ENCODE results near the gene SLX4IP. TPM values are rescaled to one million over a fixed set of nuclear protein-coding genes. Genes with fewer than 3 reads are reported as not detected.

SLX4IP gene
- total and polyA plus RNA-seq, 2 of the 13 experiments (the other 11 are each of a cell fraction or from before 2014, with no cell fraction given) = 3.6 to 7.3 TPM

- TF ChIP-seq KDM4B (CRISPR knock-in tag; IDR thresholded peaks at IDR 0.05) (no peak; the same call in 1 of the 2 replicates), E2F5 (CRISPR knock-in tag; conservative IDR thresholded peaks at IDR 0.05) (peak; percentile 71; the same call in 1 of the 2 replicates), ZNF230 (CRISPR knock-in tag; IDR thresholded peaks at IDR 0.05) (0 out of 2 replicates have a peak, but pooled peaks have one; percentile 51), HBP1 (CRISPR knock-in tag; IDR thresholded peaks at IDR 0.05; ENCODE audit: low read depth) (no peak; the same call in 1 of the 2 replicates), ZHX2 (IDR thresholded peaks at IDR 0.05; ENCODE audit: low read depth) (peak; percentile 57), ZHX2 (CRISPR knock-in tag; IDR thresholded peaks at IDR 0.05; ENCODE audit: borderline replicate concordance) (peak; percentile 97), SP1 (IDR thresholded peaks at IDR 0.05) (no peak), SP1 (CRISPR knock-in tag; IDR thresholded peaks at IDR 0.05) (peak; percentile 75), MLLT10 (CRISPR knock-in tag; IDR thresholded peaks at IDR 0.05) (no peak; the same call in 1 of the 2 replicates), SCMH1 (CRISPR knock-in tag; IDR thresholded peaks at IDR 0.05; ENCODE audit: borderline replicate concordance) (no peak), TOE1 (CRISPR knock-in tag; IDR thresholded peaks at IDR 0.05) (peak; percentile 34; the same call in 1 of the 2 replicates), CEBPG (CRISPR knock-in tag; IDR thresholded peaks at IDR 0.05) (peak; percentile 45), SIX4 (CRISPR knock-in tag; IDR thresholded peaks at IDR 0.05) (peak; percentile 57; the same call in 1 of the 2 replicates), PLSCR1 (CRISPR knock-in tag; IDR thresholded peaks at IDR 0.05; ENCODE audit: borderline replicate concordance) (no peak), ZNF614 (CRISPR knock-in tag; IDR thresholded peaks at IDR 0.05; ENCODE audit: borderline replicate concordance) (peak; percentile 27), SMAD3 (CRISPR knock-in tag; IDR thresholded peaks at IDR 0.05) (no peak; the same call in 1 of the 2 replicates), CHD4 (IDR thresholded peaks at IDR 0.05; ENCODE audit: borderline replicate concordance, low read length) (no peak), PRMT3 (CRISPR knock-in tag; IDR thresholded peaks at IDR 0.05; ENCODE audit: borderline replicate concordance, low read depth) (peak; percentile 45; the same call in 1 of the 2 replicates)
Measured at GRCh38 chr20:10433623-10434466, 1.3 kb upstream of the SLX4IP start, which contains the start of gene MKKS (continued).
